GM12878 (cell line): ENCODE results near the gene PRR5L. TPM values are rescaled to one million over a fixed set of nuclear protein-coding genes. Genes with fewer than 3 reads are reported as not detected.

Experiments used
- ATAC-seq: fragments of 200-7000 bp; cut with Tn5 transposase; 3 replicates; pipeline ENCODE4 v1.9.1; 2020; ENCODE audit warnings: mild to moderate bottlenecking, moderate library complexity
- BruUV-seq: library from RNA; stranded (reverse); fragments of 400-500 nt; replicated peaks from 2 replicates; lab custom pipeline; 2021; lab: Mats Ljungman, UMichigan
- CTCF ChIA-PET: fragments of 300-600 bp; sonication (Branson Sonifier 250); formaldehyde crosslinking; extraction: SDS; loops from one replicate; lab custom pipeline; 2021; ENCODE audit warnings: inconsistent platforms; lab: Yijun Ruan, JAX
- POLR2A ChIA-PET: fragments of 350-600 bp; formaldehyde crosslinking; extraction: SDS; loops from one replicate; lab custom pipeline; 2021; ENCODE audit warnings: inconsistent platforms; lab: Charles Lee
- RAD21 ChIA-PET: fragments of 300-600 bp; sonication (Branson Sonifier 250); formaldehyde crosslinking; loops from one replicate; lab custom pipeline; 2023; ENCODE audit warnings: antibody characterized with exemption; ENCODE audit not compliant: unreplicated experiment; lab: Charles Lee
- SMC1A ChIA-PET: fragments of 300-600 bp; sonication (Branson Sonifier 250); formaldehyde crosslinking; loops from one replicate; lab custom pipeline; 2023; ENCODE audit not compliant: unreplicated experiment, uncharacterized antibody; lab: Charles Lee
- DNase-seq: peaks from one replicate; pipeline ENCODE4 v3.0.0-alpha.2; 2011; ENCODE audit warnings: low read depth, low spot score
- FAIRE-seq: peaks from 3 replicates; lab custom pipeline; 2011; peaks lifted over from hg19 to GRCh38; lab: Jason Lieb, UNC
- H2AFZ ChIP-seq: 2 replicates; pipeline ENCODE4 v1.6.0; 2011; ENCODE audit warnings: low read depth, low read length, control low read depth; ENCODE audit not compliant: control insufficient read depth
- H3K27ac ChIP-seq: 2 replicates; pipeline ENCODE4 v1.5.1; 2011; ENCODE audit warnings: control low read depth; ENCODE audit not compliant: control insufficient read depth, insufficient read depth
- H3K27me3 ChIP-seq, 2 experiments: replicated peaks in 1 of 2; 2 replicates each; pipeline versions ENCODE4 v1.6.0 to v1.6.1; 2011; ENCODE audit warnings: low read length in 1 of 2; ENCODE audit not compliant: control insufficient read depth in 2 of 2, insufficient read depth in 2 of 2
- H3K36me3 ChIP-seq, 2 experiments: 2 replicates each; pipeline ENCODE4 v1.5.1; 2011; ENCODE audit warnings: low read length in 1 of 2; ENCODE audit not compliant: control insufficient read depth in 2 of 2, insufficient read depth in 2 of 2
- H3K4me1 ChIP-seq: 2 replicates; pipeline ENCODE4 v1.6.1; 2011; ENCODE audit warnings: mild to moderate bottlenecking, low read length, moderate library complexity, mixed read lengths; ENCODE audit not compliant: control insufficient read depth, insufficient read depth
- H3K4me2 ChIP-seq: 2 replicates; pipeline ENCODE4 v1.6.0; 2011; ENCODE audit warnings: control low read depth; ENCODE audit not compliant: control insufficient read depth, insufficient read depth
- H3K4me3 ChIP-seq: fragments of 200-600 bp; sonication (generic); 2 replicates; pipeline ENCODE4 v1.5.1; 2016
- H3K79me2 ChIP-seq: 2 replicates; pipeline ENCODE4 v1.6.0; 2011; ENCODE audit warnings: low read length; ENCODE audit not compliant: control insufficient read depth, insufficient read depth
- H3K9ac ChIP-seq: 2 replicates; pipeline ENCODE4 v1.8.0; 2011; ENCODE audit warnings: low read length, control low read depth, mixed read lengths; ENCODE audit not compliant: control insufficient read depth, insufficient read depth
- H3K9me3 ChIP-seq: replicated peaks from 3 replicates; pipeline ENCODE4 v1.5.1; 2011; ENCODE audit warnings: mild to moderate bottlenecking, low read length; ENCODE audit not compliant: control insufficient read depth, insufficient read depth
- H4K20me1 ChIP-seq: 2 replicates; pipeline ENCODE4 v1.6.0; 2011; ENCODE audit not compliant: control insufficient read depth, insufficient read depth
- CTCF ChIP-seq, 3 experiments: IDR thresholded peaks in 2 of 3; conservative IDR thresholded peaks in 1 of 3; 2 replicates each; pipeline ENCODE4 v1.5.1; 2011; ENCODE audit warnings: low read depth in 3 of 3, low read length in 3 of 3, mild to moderate bottlenecking in 3 of 3, control low read depth in 2 of 3, moderate library complexity in 2 of 3, inconsistent platforms in 1 of 3, mixed read lengths in 1 of 3; ENCODE audit not compliant: control insufficient read depth in 2 of 3, insufficient read depth in 1 of 3; ENCODE audit errors: extremely low read depth in 1 of 3
- NFIC ChIP-seq: IDR thresholded peaks from 2 replicates; pipeline ENCODE4 v1.6.1; 2012; ENCODE audit warnings: low read depth, mild to moderate bottlenecking, inconsistent platforms, low read length, moderate library complexity
- POLR2AphosphoS2 ChIP-seq: IDR thresholded peaks from 2 replicates; pipeline ENCODE4 v1.6.1; 2011; ENCODE audit warnings: low read depth, mild to moderate bottlenecking, low read length, improper control_type of control experiment, moderate library complexity
- RAD21 ChIP-seq: IDR thresholded peaks from 2 replicates; pipeline ENCODE4 v1.6.1; 2011; ENCODE audit warnings: mild to moderate bottlenecking, low read depth, low read length, moderate library complexity; ENCODE audit not compliant: insufficient read depth
- SMC3 ChIP-seq: IDR thresholded peaks from 2 replicates; pipeline ENCODE4 v1.6.1; 2011; ENCODE audit warnings: low read length, improper control_type of control experiment, borderline replicate concordance
- YY1 ChIP-seq: IDR thresholded peaks from 2 replicates; pipeline ENCODE4 v1.6.1; 2011; ENCODE audit warnings: low read depth, mild to moderate bottlenecking, low read length
- ZNF384 ChIP-seq: IDR thresholded peaks from 2 replicates; pipeline ENCODE4 v1.6.1; 2012; ENCODE audit warnings: low read depth, mild to moderate bottlenecking, low read length, improper control_type of control experiment, borderline replicate concordance
- WGBS: methylation state at CpG from one replicate; pipeline ENCODE4 v1.1.6; 2016; ENCODE audit warnings: low lambda C conversion rate; ENCODE audit not compliant: insufficient replicate concordance, insufficient coverage; ENCODE audit errors: missing lambda C conversion rate; 5-methylcytosine and 5-hydroxymethylcytosine counted together
- in situ Hi-C: fragments of 300-500 bp; cut with MboI; formaldehyde crosslinking; loops from 9 replicates; pipeline ENCODE4 v1.14.3; 2018; ENCODE audit warnings: mixed read lengths
- intact Hi-C: fragments of 100-400 bp; cut with micrococcal nuclease; formaldehyde crosslinking; loops from one replicate; pipeline ENCODE4 v1.14.2; 2022; ENCODE audit not compliant: unreplicated experiment
- polyA plus RNA-seq, 11 experiments: library from polyadenylated mRNA; depleted of rRNA in 4 of 11; unstranded in 6 of 11; stranded (reverse) in 5 of 11; fragments of >200 nt; fragmentation: Nextera tagmentation in 4 of 11; fragmentation: Illumina TruSeq in 1 of 11; extraction: Ambion mirVana in 4 of 11; extraction: Trizol in 1 of 11; gene quantifications; 1 replicate in 1 of 11; 2 replicates in 10 of 11; pipeline versions ENCODE4 v1.2.1 to v1.2.3, GENCODE V29; 2011 to 2016; ENCODE audit warnings: inconsistent platforms in 2 of 11, missing spikeins in 2 of 11, low read depth in 1 of 11
- total RNA-seq, 4 experiments: library from RNA; depleted of rRNA in 3 of 4; stranded (reverse); fragments of >200 nt in 3 of 4; fragmentation: Illumina TruSeq in 1 of 4; extraction: Trizol in 1 of 4; gene quantifications; 2 replicates each; pipeline versions ENCODE4 v1.2.1 to v1.2.3, GENCODE V29; 2013 to 2021

Gene PRR5L
- total and polyA plus RNA-seq, 10 of the 15 experiments (the other 5 are each of a cell fraction or from before 2014, with no cell fraction given): 0.11 to 4.2 (median 0.67) TPM; not detected in 1

- Histone ChIP-seq H3K27ac (no peak overlapping the region), H3K36me3 (peaks cover 0 to 2% of the 10 kb centered on the region in 2 experiments; a peak in 2 of 4 replicates), H3K79me2 (no peaks in the 10 kb centered on the region), H3K4me2 (no peak overlapping the region), H3K9me3 (no peaks in the 10 kb centered on the region; the same call in 2 of the 3 replicates), H2AFZ (no peak overlapping the region), H3K27me3 (no peaks in the 10 kb centered on the region), H3K4me3 (no peak overlapping the region), H3K9ac (no peak overlapping the region), H3K4me1 (no peaks in the 10 kb centered on the region), H4K20me1 (no peaks in the 10 kb centered on the region)
- 22% methylated on average over 2 of the region's 2 CpGs for WGBS
- in situ Hi-C loops: loop anchor here (10.0 kb wide), 1 partner anchor 174 kb away; no protein-coding TSS in a partner anchor
- POLR2A ChIA-PET: interaction anchor here (0.6 to 1.5 kb wide), 2 partner anchors 172 to 657 kb away, joined by 3 to 8 read pairs; no protein-coding TSS in a partner anchor
- RAD21 ChIA-PET: interaction anchor here (0.6 to 6.0 kb wide), 22 partner anchors 9 to 282 kb away, joined by 3 to 106 read pairs (median 4); partner anchors contain the start of genes COMMD9 and PRR5L
- SMC1A ChIA-PET: interaction anchor here (0.6 to 6.4 kb wide), 31 partner anchors 9 to 283 kb away, joined by 3 to 181 read pairs (median 5); partner anchors contain the start of genes COMMD9 and PRR5L
- peak; percentile 79 for ATAC-seq
- intact Hi-C loops: loop anchor here (1.0 to 10.0 kb wide), 3 partner anchors 56 to 187 kb away; no protein-coding TSS in a partner anchor
- TF ChIP-seq CTCF (IDR thresholded peaks at IDR 0.05 in 2 of 3, conservative IDR thresholded peaks at IDR 0.05 in 1 of 3; ENCODE audit: control insufficient read depth in 2 of 3, extremely low read depth in 1 of 3, insufficient read depth in 1 of 3, low read depth in 3 of 3, low read length in 3 of 3) (peak; percentile 34 to 75 (median 52); a peak in 5 of 6 replicates), POLR2AphosphoS2 (no peak), NFIC (no peak), YY1 (0 out of 2 replicates have a peak, but pooled peaks have one; percentile 18), RAD21 (peak; percentile 89), ZNF384 (peak; percentile 50; the same call in 1 of the 2 replicates), SMC3 (peak; percentile 86)
- CTCF ChIA-PET: interaction anchor here (0.6 to 6.4 kb wide), 36 partner anchors 11 to 863 kb away, joined by 3 to 286 read pairs (median 4); partner anchors contain the start of genes COMMD9 and PRR5L
- no peak for DNase-seq
- BruUV-seq: no TSS peak
- no peak for FAIRE-seq
Measured at GRCh38 chr11:36478700-36479329, 182.7 kb downstream of the PRR5L start.
